HepG2 (cell line): ENCODE measurements around the gene PEAR1. TPM values are rescaled to one million over a fixed set of nuclear protein-coding genes. Genes with fewer than 3 reads are reported as not detected.

Experiments used
- ATAC-seq: fragments of 200-7000 bp; cut with Tn5 transposase; 3 replicates; pipeline ENCODE4 v1.9.1; 2020; ENCODE audit warnings: mild to moderate bottlenecking, moderate library complexity
- BruUV-seq: library from RNA; stranded (reverse); fragments of 400-500 nt; replicated peaks from 2 replicates; lab custom pipeline; 2021; lab: Mats Ljungman, UMichigan
- CTCF ChIA-PET: fragments of 300-600 bp; formaldehyde crosslinking; extraction: SDS; loops from one replicate; lab custom pipeline; 2021; ENCODE audit warnings: low total read pairs, inconsistent platforms, low intra/inter-chr PET ratio; lab: Yijun Ruan, JAX
- POLR2A ChIA-PET: fragments of 350-600 bp; sonication (Branson Sonifier 250); formaldehyde crosslinking; loops from one replicate; lab custom pipeline; 2020; ENCODE audit warnings: antibody characterized with exemption, inconsistent platforms; lab: Yijun Ruan, JAX
- DNase-seq: peaks from one replicate; pipeline ENCODE4 v3.0.0-alpha.2; 2015; ENCODE audit warnings: low spot score
- FAIRE-seq: peaks from 3 replicates; lab custom pipeline; 2011; peaks lifted over from hg19 to GRCh38; lab: Jason Lieb, UNC
- H2AFZ ChIP-seq: one replicate; pipeline ENCODE4 v1.6.1; 2011; ENCODE audit warnings: low read length, inconsistent platforms
- H3K27ac ChIP-seq: fragments of 300-600 bp; 3 replicates; pipeline ENCODE4 v1.8.0; 2011; ENCODE audit warnings: mixed run types, mild to moderate bottlenecking, mixed read lengths, low read length, inconsistent platforms; ENCODE audit not compliant: insufficient read depth; ENCODE audit errors: extremely low read length
- H3K27me3 ChIP-seq, 2 experiments: fragments of 200-600 bp in 1 of 2; 2 replicates in 1 of 2; 3 replicates in 1 of 2; pipeline versions ENCODE4 v1.6.0 to v1.8.0; 2011; ENCODE audit warnings: low read length in 2 of 2, mild to moderate bottlenecking in 2 of 2, moderate library complexity in 2 of 2, inconsistent platforms in 1 of 2; ENCODE audit not compliant: insufficient read depth in 2 of 2, control insufficient read depth in 1 of 2
- H3K36me3 ChIP-seq, 2 experiments: fragments of 200-600 bp in 1 of 2; replicated peaks in 1 of 2; 2 replicates in 1 of 2; 3 replicates in 1 of 2; pipeline versions ENCODE4 v1.5.1 to v1.8.0; 2011; ENCODE audit warnings: low read length in 2 of 2, inconsistent platforms in 1 of 2; ENCODE audit not compliant: insufficient read depth in 2 of 2, control insufficient read depth in 1 of 2
- H3K4me1 ChIP-seq: 2 replicates; pipeline ENCODE4 v1.5.1; 2012; ENCODE audit warnings: low read length, inconsistent platforms; ENCODE audit not compliant: insufficient read depth
- H3K4me2 ChIP-seq: 2 replicates; pipeline ENCODE4 v1.6.0; 2011; ENCODE audit warnings: low read depth, low read length, inconsistent platforms
- H3K4me3 ChIP-seq, 3 experiments: fragments of 200-600 bp in 1 of 3; sonication (generic), shearing (Covaris generic) in 1 of 3; replicated peaks in 1 of 3; 2 replicates each; pipeline ENCODE4 v1.5.1; 2011 to 2016; ENCODE audit warnings: low read length in 3 of 3, inconsistent platforms in 2 of 3, low read depth in 2 of 3, mild to moderate bottlenecking in 2 of 3, control low read depth in 1 of 3, mixed read lengths in 1 of 3; ENCODE audit not compliant: insufficient read depth in 1 of 3
- H3K79me2 ChIP-seq: one replicate; pipeline ENCODE4 v1.6.1; 2011; ENCODE audit warnings: low read length, inconsistent platforms; ENCODE audit not compliant: insufficient read depth
- H3K9ac ChIP-seq: 2 replicates; pipeline ENCODE4 v1.6.0; 2011; ENCODE audit warnings: mild to moderate bottlenecking, low read depth, low read length, inconsistent platforms; ENCODE audit not compliant: insufficient read depth
- H3K9me3 ChIP-seq: 2 replicates; pipeline ENCODE4 v1.5.1; 2012; ENCODE audit warnings: mild to moderate bottlenecking, low read length
- H4K20me1 ChIP-seq: 2 replicates; pipeline ENCODE4 v1.6.0; 2011; ENCODE audit warnings: inconsistent platforms, mild to moderate bottlenecking, low read length, moderate library complexity; ENCODE audit not compliant: insufficient read depth
- AGO2 ChIP-seq: fragments of 200-400 bp; formaldehyde crosslinking; optimal IDR thresholded peaks from 2 replicates; pipeline ENCODE3; 2017; ENCODE audit warnings: mild to moderate bottlenecking, low read depth, low read length, moderate library complexity
- CREBL2 ChIP-seq: sonication (generic); formaldehyde crosslinking; IDR thresholded peaks from 2 replicates; pipeline ENCODE4 v1.8.1; 2023; ENCODE audit warnings: missing genetic modification reagents, mild to moderate bottlenecking, borderline replicate concordance
- DNMT1 ChIP-seq: sonication (generic); formaldehyde crosslinking; IDR thresholded peaks from 2 replicates; pipeline ENCODE4 v1.5.1; 2020; ENCODE audit warnings: mild to moderate bottlenecking, missing genetic modification reagents
- GTF3A ChIP-seq: sonication (generic); formaldehyde crosslinking; conservative IDR thresholded peaks from 2 replicates; pipeline ENCODE4 v1.4.0; 2020; ENCODE audit warnings: mild to moderate bottlenecking, missing genetic modification reagents
- HHEX ChIP-seq: IDR thresholded peaks from 2 replicates; pipeline ENCODE4 v1.6.1; 2016; ENCODE audit warnings: control low read depth
- NCOA5 ChIP-seq: sonication (generic); formaldehyde crosslinking; IDR thresholded peaks from 2 replicates; pipeline ENCODE4 v1.4.0; 2020; ENCODE audit warnings: missing genetic modification reagents
- RARA ChIP-seq: IDR thresholded peaks from 2 replicates; pipeline ENCODE4 v1.6.1; 2016; ENCODE audit warnings: missing genetic modification reagents, missing compliant biosample characterization
- ZKSCAN8 ChIP-seq: IDR thresholded peaks from 2 replicates; pipeline ENCODE4 v1.6.1; 2016; ENCODE audit warnings: borderline replicate concordance, missing genetic modification reagents, missing compliant biosample characterization
- ZNF18 ChIP-seq: sonication (generic); formaldehyde crosslinking; IDR thresholded peaks from 2 replicates; pipeline ENCODE4 v1.8.0; 2022; ENCODE audit warnings: mild to moderate bottlenecking, missing genetic modification reagents; ENCODE audit not compliant: insufficient replicate concordance
- ZNF619 ChIP-seq: sonication (generic); formaldehyde crosslinking; IDR thresholded peaks from 2 replicates; pipeline ENCODE4 v1.4.0; 2020; ENCODE audit warnings: mild to moderate bottlenecking, missing genetic modification reagents
- ZNF703 ChIP-seq: sonication (generic); formaldehyde crosslinking; IDR thresholded peaks from 2 replicates; pipeline ENCODE4 v1.5.1; 2020; ENCODE audit warnings: missing genetic modification reagents, mild to moderate bottlenecking, moderate library complexity, borderline replicate concordance
- ZSCAN22 ChIP-seq: sonication (generic); formaldehyde crosslinking; IDR thresholded peaks from 2 replicates; pipeline ENCODE4 v1.4.0; 2020; ENCODE audit warnings: mild to moderate bottlenecking, missing genetic modification reagents
- WGBS: methylation state at CpG from one replicate; pipeline ENCODE4 v1.1.6; 2017; ENCODE audit warnings: low lambda C conversion rate; 5-methylcytosine and 5-hydroxymethylcytosine counted together
- in situ Hi-C: cut with HindIII; loops from 2 replicates; pipeline ENCODE4 v1.10.0; 2017; ENCODE audit warnings: low pct_unique_long_range_greater_than_20kb; ENCODE audit not compliant: extremely low pct_ligation_motif_present
- intact Hi-C: fragments of 100-400 bp; cut with micrococcal nuclease; formaldehyde crosslinking; loops from one replicate; pipeline ENCODE4 v1.10.0; 2022; ENCODE audit not compliant: unreplicated experiment
- polyA plus RNA-seq, 8 experiments: library from polyadenylated mRNA; depleted of rRNA in 3 of 8; stranded (reverse) in 7 of 8; unstranded in 1 of 8; fragments of >200 nt; fragmentation: Illumina TruSeq in 4 of 8; extraction: Trizol in 4 of 8; gene quantifications; 2 replicates each; pipeline versions ENCODE4 v1.2.1 to v1.2.3, GENCODE V29; 2011 to 2016; ENCODE audit warnings: low read depth in 4 of 8, missing spikeins in 1 of 8, mixed read lengths in 1 of 8; ENCODE audit not compliant: insufficient read depth in 1 of 8
- total RNA-seq, 5 experiments: library from RNA; depleted of rRNA; stranded (reverse); fragments of >200 nt; fragmentation: Illumina TruSeq; extraction: Trizol; gene quantifications; 2 replicates each; pipeline ENCODE4 v1.2.3, GENCODE V29; 2016; ENCODE audit warnings: low read depth in 1 of 5
- TF ChIP-seq, protein P1 (sequence below): sonication (generic); formaldehyde crosslinking; IDR thresholded peaks from 2 replicates; pipeline ENCODE4 v1.5.1; 2020; ENCODE audit warnings: mild to moderate bottlenecking, missing genetic modification reagents, borderline replicate concordance

PEAR1 gene
- total and polyA plus RNA-seq, 2 of the 13 experiments (the other 11 are each of a cell fraction or from before 2014, with no cell fraction given): 0.27 to 0.41 TPM

DNA sequence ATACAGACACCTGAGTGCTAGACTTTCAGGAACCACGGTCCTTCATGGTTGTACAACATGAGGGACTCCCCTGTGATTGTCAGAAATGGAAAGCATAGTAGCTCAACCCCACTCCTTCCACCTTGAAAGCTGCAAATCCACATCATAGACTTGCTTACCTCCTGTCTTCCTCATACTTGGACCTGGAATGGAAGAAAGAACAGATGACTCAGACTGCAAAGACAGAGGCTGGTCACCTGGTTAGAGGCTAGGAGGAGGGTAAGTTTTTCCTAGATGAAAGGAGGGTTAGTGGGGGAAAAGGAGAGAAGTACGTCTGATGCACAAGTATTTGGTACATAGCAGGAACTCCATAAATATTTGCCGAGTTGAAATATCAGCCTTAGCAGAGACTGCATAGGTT, 64.1 kb downstream of the PEAR1 start:
- Histone ChIP-seq H3K9ac (no peak overlapping the region), H3K4me2 (no peak overlapping the region), H3K27me3 (no peaks in the 10 kb centered on the region), H2AFZ (no peak overlapping the region), H4K20me1 (no peaks in the 10 kb centered on the region), H3K4me3 (no peak overlapping the region), H3K79me2 (no peaks in the 10 kb centered on the region), H3K36me3 (peaks cover 25 to 74% of the 10 kb centered on the region in 2 experiments), H3K9me3 (no peaks in the 10 kb centered on the region), H3K27ac (no peak overlapping the region), H3K4me1 (no peaks in the 10 kb centered on the region)
- POLR2A ChIA-PET: no interaction called here
- CTCF ChIA-PET: no interaction called here
- in situ Hi-C loops (no loop called here), intact Hi-C loops (no loop called here)
- TF ChIP-seq CREBL2 (no peak), ZNF18 (CRISPR knock-in tag) (no peak), GTF3A (CRISPR knock-in tag) (no peak), RARA (CRISPR knock-in tag) (no peak), ZSCAN22 (no peak), ZNF703 (CRISPR knock-in tag) (no peak), AGO2 (no peak), ZNF619 (CRISPR knock-in tag) (no peak), ZKSCAN8 (CRISPR knock-in tag) (no peak), DNMT1 (CRISPR knock-in tag) (no peak), NCOA5 (CRISPR knock-in tag) (no peak), HHEX (CRISPR knock-in tag) (no peak)
- TF ChIP-seq, protein P1, sequence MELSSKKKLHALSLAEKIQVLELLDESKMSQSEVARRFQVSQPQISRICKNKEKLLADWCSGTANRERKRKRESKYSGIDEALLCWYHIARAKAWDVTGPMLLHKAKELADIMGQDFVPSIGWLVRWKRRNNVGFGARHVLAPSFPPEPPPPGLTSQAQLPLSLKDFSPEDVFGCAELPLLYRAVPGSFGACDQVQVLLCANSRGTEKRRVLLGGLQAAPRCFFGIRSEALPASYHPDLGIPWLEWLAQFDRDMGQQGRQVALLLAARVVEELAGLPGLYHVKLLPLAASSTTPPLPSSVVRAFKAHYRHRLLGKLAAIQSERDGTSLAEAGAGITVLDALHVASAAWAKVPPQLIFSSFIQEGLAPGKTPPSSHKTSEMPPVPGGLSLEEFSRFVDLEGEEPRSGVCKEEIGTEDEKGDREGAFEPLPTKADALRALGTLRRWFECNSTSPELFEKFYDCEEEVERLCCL: no peak
- 88% methylated on average over 2 of the region's 3 CpGs for WGBS
- FAIRE-seq: no peak
- DNase-seq: no peak
- ATAC-seq: no peak
- BruUV-seq: no TSS peak
